Esophagus squamous epithelium (tissue), 5 donors: ENCODE results near the gene TOGARAM2. TPM values are rescaled to one million over a fixed set of nuclear protein-coding genes. Genes with fewer than 3 reads are reported as not detected.
A peak's percentile ranks its signal among the peaks of the same experiment; 100 is the strongest.

Experiments
- DNase-seq: peaks from one replicate; lab custom pipeline; 2025; lab: John Stamatoyannopoulos, UW
- H3K27ac ChIP-seq, 4 donors: fragments of 200-600 bp; sonication (generic); one replicate each; pipeline ENCODE4 v1.5.1; 2016 to 2019; ENCODE audit warnings: mild to moderate bottlenecking in 1 of 4
- H3K27me3 ChIP-seq, 4 donors: fragments of 200-600 bp; sonication (generic); 1 replicate in 3 of 4; 2 replicates in 1 of 4; pipeline versions ENCODE4 v1.5.1 to v1.6.0; 2017 to 2021; ENCODE audit warnings: antibody characterized with exemption in 1 of 4
- H3K36me3 ChIP-seq, 3 donors: fragments of 200-600 bp; sonication (generic); one replicate each; pipeline ENCODE4 v1.5.1; 2016 to 2019
- H3K4me1 ChIP-seq, 3 donors: fragments of 200-600 bp; sonication (generic); one replicate each; pipeline ENCODE4 v1.5.1; 2017 to 2019
- H3K4me3 ChIP-seq, 4 donors: fragments of 200-600 bp; sonication (generic); 1 replicate in 3 of 4; 2 replicates in 1 of 4; pipeline ENCODE4 v1.5.1; 2016 to 2019; ENCODE audit warnings: mild to moderate bottlenecking in 2 of 4, moderate library complexity in 1 of 4
- H3K9me3 ChIP-seq, 3 donors: fragments of 200-600 bp; sonication (generic); one replicate each; pipeline ENCODE4 v1.5.1; 2016 to 2019
- CTCF ChIP-seq, 6 experiments: fragments of 450-650 bp in 4 of 6; fragments of 200-600 bp in 2 of 6; sonication (generic) in 2 of 6; IDR thresholded peaks; one replicate each; pipeline ENCODE4 v1.5.1; 2016 to 2019; ENCODE audit warnings: antibody characterized with exemption in 6 of 6, mild to moderate bottlenecking in 4 of 6, moderate library complexity in 4 of 6
- POLR2A ChIP-seq, 4 donors: fragments of 450-650 bp; IDR thresholded peaks; one replicate each; pipeline ENCODE4 v1.6.1; 2017; ENCODE audit warnings: antibody characterized with exemption in 4 of 4, mild to moderate bottlenecking in 4 of 4, moderate library complexity in 3 of 4
- WGBS, 2 donors: methylation state at CpG; one replicate each; pipeline ENCODE4 v1.1.5; 2018; 5-methylcytosine and 5-hydroxymethylcytosine counted together
- intact Hi-C: fragments of 100-400 bp; cut with DNase I; formaldehyde crosslinking; loops from one replicate; pipeline ENCODE4 v1.15.0; 2022
- total RNA-seq, 4 donors: library from RNA; depleted of rRNA; stranded (reverse); fragments of >200 nt; gene quantifications; one replicate each; pipeline ENCODE4 v1.1.0, GENCODE V29; 2016
- donor health status: DM: yes; HTN: yes; CAD: no.

Gene TOGARAM2
- total RNA-seq, 4 donors from 2014 or later: 0.03 to 0.76 (median 0.48) TPM; not detected in 1

- WGBS, 2 donors: 33 to 81% methylated on average over 4 of the region's 7 CpGs
- Histone ChIP-seq H3K27me3 (no peaks in the 10 kb centered on the region), H3K36me3 (no peaks in the 10 kb centered on the region), H3K27ac (no peak overlapping the region), H3K9me3 (no peaks in the 10 kb centered on the region), H3K4me1 (peaks cover 0 to 29% (median 19%) of the 10 kb centered on the region in 3 donors), H3K4me3 (no peak overlapping the region)
- no peak for TF ChIP-seq POLR2A (IDR thresholded peaks at IDR 0.05)
- no peak for TF ChIP-seq CTCF (IDR thresholded peaks at IDR 0.05)
- intact Hi-C loops: no loop called here
- no peak for DNase-seq
Measured at GRCh38 chr2:28979041-28979440, 2.1 kb upstream of the TOGARAM2 start.

- DNase-seq: no peak
- Histone ChIP-seq H3K4me1 (peaks cover 0 to 29% (median 19%) of the 10 kb centered on the region in 3 donors), H3K27ac (peak overlapping the region in 2 of 4 donors; percentile 67 to 76), H3K27me3 (no peaks in the 10 kb centered on the region), H3K4me3 (no peak overlapping the region), H3K36me3 (no peaks in the 10 kb centered on the region), H3K9me3 (no peaks in the 10 kb centered on the region)
- intact Hi-C loops: no loop called here
- TF ChIP-seq CTCF (IDR thresholded peaks at IDR 0.05): no peak
- no peak for TF ChIP-seq POLR2A (IDR thresholded peaks at IDR 0.05)
- WGBS, 2 donors: 66 to 83% methylated on average over 6 to 12 of the region's 13 CpGs
Measured at GRCh38 chr2:28979576-28980366, 1.3 kb upstream of the TOGARAM2 start.

- 76 to 90% methylated on average over 2 to 3 of the region's 3 CpGs for WGBS, 2 donors
- no peaks in the 10 kb centered on the region for H3K9me3 ChIP-seq
- no peaks in the 10 kb centered on the region for H3K36me3 ChIP-seq
- H3K4me1 ChIP-seq: peaks cover 0 to 29% (median 19%) of the 10 kb centered on the region in 3 donors
- no peaks in the 10 kb centered on the region for H3K27me3 ChIP-seq
- no peak for DNase-seq
- TF ChIP-seq CTCF (IDR thresholded peaks at IDR 0.05): no peak
- TF ChIP-seq POLR2A (IDR thresholded peaks at IDR 0.05): no peak
- H3K27ac ChIP-seq: peak overlapping the region in 3 of 4 donors; percentile 35 to 76 (median 67)
- H3K4me3 ChIP-seq: no peak overlapping the region
- intact Hi-C loops: no loop called here
Measured at GRCh38 chr2:28980368-28981015, 606 bp upstream of the TOGARAM2 start.

GRCh38 chr2:28981620-28982376 is 700 bp downstream of the TOGARAM2 start:
- H3K27me3 ChIP-seq: no peaks in the 10 kb centered on the region
- H3K27ac ChIP-seq: peak overlapping the region; percentile 35 to 76 (median 59)
- TF ChIP-seq CTCF (IDR thresholded peaks at IDR 0.05) (no peak), POLR2A (IDR thresholded peaks at IDR 0.05) (no peak)
- H3K36me3 ChIP-seq: no peaks in the 10 kb centered on the region
- no peak for DNase-seq
- WGBS, 2 donors: 70 to 73% methylated on average over 4 to 8 of the region's 11 CpGs
- H3K4me1 ChIP-seq: peaks cover 0 to 29% (median 19%) of the 10 kb centered on the region in 3 donors
- intact Hi-C loops: no loop called here
- no peak overlapping the region for H3K4me3 ChIP-seq
- no peaks in the 10 kb centered on the region for H3K9me3 ChIP-seq
